Esophagus squamous epithelium (tissue), 5 donors: ENCODE data around the gene TPSG1. TPM values are rescaled to one million over a fixed set of nuclear protein-coding genes. Genes with fewer than 3 reads are reported as not detected.
"Not testable (repeated sequence)": the region's sequence is repeated elsewhere in the genome, so short reads cannot be mapped to it uniquely, and the experiment has no call there.

ENCODE experiments used
- DNase-seq: peaks from one replicate; lab custom pipeline; 2025; lab: John Stamatoyannopoulos, UW
- H3K27ac ChIP-seq, 4 donors: fragments of 200-600 bp; sonication (generic); one replicate each; pipeline ENCODE4 v1.5.1; 2016 to 2019; ENCODE audit warnings: mild to moderate bottlenecking in 1 of 4
- H3K27me3 ChIP-seq, 4 donors: fragments of 200-600 bp; sonication (generic); 1 replicate in 3 of 4; 2 replicates in 1 of 4; pipeline versions ENCODE4 v1.5.1 to v1.6.0; 2017 to 2021; ENCODE audit warnings: antibody characterized with exemption in 1 of 4
- H3K36me3 ChIP-seq, 3 donors: fragments of 200-600 bp; sonication (generic); one replicate each; pipeline ENCODE4 v1.5.1; 2016 to 2019
- H3K4me1 ChIP-seq, 3 donors: fragments of 200-600 bp; sonication (generic); one replicate each; pipeline ENCODE4 v1.5.1; 2017 to 2019
- H3K4me3 ChIP-seq, 4 donors: fragments of 200-600 bp; sonication (generic); 1 replicate in 3 of 4; 2 replicates in 1 of 4; pipeline ENCODE4 v1.5.1; 2016 to 2019; ENCODE audit warnings: mild to moderate bottlenecking in 2 of 4, moderate library complexity in 1 of 4
- H3K9me3 ChIP-seq, 3 donors: fragments of 200-600 bp; sonication (generic); one replicate each; pipeline ENCODE4 v1.5.1; 2016 to 2019
- CTCF ChIP-seq, 6 experiments: fragments of 450-650 bp in 4 of 6; fragments of 200-600 bp in 2 of 6; sonication (generic) in 2 of 6; IDR thresholded peaks; one replicate each; pipeline ENCODE4 v1.5.1; 2016 to 2019; ENCODE audit warnings: antibody characterized with exemption in 6 of 6, mild to moderate bottlenecking in 4 of 6, moderate library complexity in 4 of 6
- POLR2A ChIP-seq, 4 donors: fragments of 450-650 bp; IDR thresholded peaks; one replicate each; pipeline ENCODE4 v1.6.1; 2017; ENCODE audit warnings: antibody characterized with exemption in 4 of 4, mild to moderate bottlenecking in 4 of 4, moderate library complexity in 3 of 4
- WGBS, 2 donors: methylation state at CpG; one replicate each; pipeline ENCODE4 v1.1.5; 2018; 5-methylcytosine and 5-hydroxymethylcytosine counted together
- intact Hi-C: fragments of 100-400 bp; cut with DNase I; formaldehyde crosslinking; loops from one replicate; pipeline ENCODE4 v1.15.0; 2022
- total RNA-seq, 4 donors: library from RNA; depleted of rRNA; stranded (reverse); fragments of >200 nt; gene quantifications; one replicate each; pipeline ENCODE4 v1.1.0, GENCODE V29; 2016
- donor health status: DM: yes; HTN: yes; CAD: no.

The TPSG1 gene
- total RNA-seq, 4 donors from 2014 or later = 0.27 TPM; not detected in 3

GRCh38 chr16:1194665-1195392 is 30.2 kb downstream of the TPSG1 start:
- intact Hi-C loops = no loop called here

GRCh38 chr16:1193825-1194581 is 31.1 kb downstream of the TPSG1 start:
- no peak for DNase-seq
- H3K27ac ChIP-seq = peak overlapping the region in 3 of 4 donors; percentile 28 to 72 (median 54)
- peaks cover 0 to 28% (median 6%) of the 10 kb centered on the region in 3 donors for H3K4me1 ChIP-seq
- 20% methylated on average over 2 of the region's 29 CpGs; no CpG with 5 or more reads in 1 of the 2 donors for WGBS, 2 donors
- no peaks in the 10 kb centered on the region for H3K36me3 ChIP-seq
- no peak overlapping the region for H3K4me3 ChIP-seq
- no peak for TF ChIP-seq POLR2A (IDR thresholded peaks at IDR 0.05)
- TF ChIP-seq CTCF (IDR thresholded peaks at IDR 0.05) = no peak
- intact Hi-C loops = no loop called here
- peaks cover 0 to 21% (median 0%) of the 10 kb centered on the region in 4 donors for H3K27me3 ChIP-seq
- no peaks in the 10 kb centered on the region for H3K9me3 ChIP-seq

More at GRCh38 chr16:1194665-1195392, 30.2 kb downstream of the TPSG1 start:
- no peak for TF ChIP-seq POLR2A (IDR thresholded peaks at IDR 0.05)
- peak; percentile 55 to 71 (median 64) for TF ChIP-seq CTCF (IDR thresholded peaks at IDR 0.05)
- WGBS, 2 donors = no CpG with 5 or more reads among the region's 61 CpGs
- DNase-seq = no peak
- peaks cover 0 to 21% (median 0%) of the 10 kb centered on the region in 4 donors for H3K27me3 ChIP-seq
- H3K9me3 ChIP-seq = no peaks in the 10 kb centered on the region
- H3K27ac ChIP-seq = peak overlapping the region in 1 of 4 donors; percentile 54
- no peaks in the 10 kb centered on the region for H3K36me3 ChIP-seq
- no peak overlapping the region for H3K4me3 ChIP-seq
- H3K4me1 ChIP-seq = peaks cover 0 to 28% (median 6%) of the 10 kb centered on the region in 3 donors

GRCh38 chr16:1193143-1193824 is 31.8 kb downstream of the TPSG1 start:
- H3K27me3 ChIP-seq = peaks cover 0 to 21% (median 0%) of the 10 kb centered on the region in 4 donors
- H3K4me1 ChIP-seq = peaks cover 0 to 28% (median 6%) of the 10 kb centered on the region in 3 donors

GRCh38 chr16:1192384-1193073 is 32.5 kb downstream of the TPSG1 start:
- Histone ChIP-seq H3K27ac (peak overlapping the region in 3 of 4 donors; percentile 7 to 72 (median 54)), H3K4me1 (peaks cover 0 to 28% (median 6%) of the 10 kb centered on the region in 3 donors), H3K4me3 (no peak overlapping the region), H3K9me3 (no peaks in the 10 kb centered on the region), H3K27me3 (peaks cover 0 to 21% (median 0%) of the 10 kb centered on the region in 4 donors), H3K36me3 (no peaks in the 10 kb centered on the region)
- intact Hi-C loops = no loop called here
- 57 to 60% methylated on average over 1 to 4 of the region's 9 CpGs for WGBS, 2 donors
- no peak for DNase-seq
- no peak for TF ChIP-seq CTCF (IDR thresholded peaks at IDR 0.05)
- no peak for TF ChIP-seq POLR2A (IDR thresholded peaks at IDR 0.05)

More at GRCh38 chr16:1193143-1193824, 31.8 kb downstream of the TPSG1 start:
- no peak for TF ChIP-seq POLR2A (IDR thresholded peaks at IDR 0.05)
- peak in 1 of 6 experiments; percentile 9 for TF ChIP-seq CTCF (IDR thresholded peaks at IDR 0.05)
- Histone ChIP-seq H3K36me3 (no peaks in the 10 kb centered on the region), H3K27ac (peak overlapping the region in 3 of 4 donors; percentile 28 to 72 (median 54)), H3K9me3 (no peaks in the 10 kb centered on the region), H3K4me3 (no peak overlapping the region)
- no peak for DNase-seq
- intact Hi-C loops = no loop called here
- 48 to 50% methylated on average over 5 to 6 of the region's 30 CpGs for WGBS, 2 donors

- WGBS, 2 donors = 60% methylated on average over 1 of the region's 11 CpGs; no CpG with 5 or more reads in 1 of the 2 donors
- intact Hi-C loops, H3K9me3 ChIP-seq, H3K4me3 ChIP-seq, H3K27ac ChIP-seq, H3K36me3 ChIP-seq, DNase-seq: not testable (repeated sequence)
- Histone ChIP-seq H3K27me3 (peaks cover 0 to 19% (median 0%) of the 10 kb centered on the region in 4 donors), H3K4me1 (peaks cover 0 to 28% (median 6%) of the 10 kb centered on the region in 3 donors)
These were observed 34.3 kb downstream of the TPSG1 start for GRCh38 chr16:1190789-1191188.
